CD14-positive monocyte (primary cell): ENCODE measurements around the gene CASK. TPM values are rescaled to one million over a fixed set of nuclear protein-coding genes. Genes with fewer than 3 reads are reported as not detected.

Experiments used
- DNase-seq, 3 donors: peaks; one replicate each; pipeline ENCODE4 v3.0.0-alpha.2; 2011 to 2022
- H2AFZ ChIP-seq: 2 replicates; pipeline ENCODE4 v1.6.0; 2012; ENCODE audit warnings: mild to moderate bottlenecking, low read depth, low read length, inconsistent platforms; ENCODE audit not compliant: insufficient read depth, poor library complexity, severe bottlenecking
- H3K27ac ChIP-seq, 2 donors: 1 replicate in 1 of 2; 2 replicates in 1 of 2; pipeline ENCODE4 v1.5.1; 2012 to 2013; ENCODE audit warnings: low read length in 2 of 2, control low read depth in 1 of 2, inconsistent platforms in 1 of 2, low read depth in 1 of 2, mild to moderate bottlenecking in 1 of 2
- H3K27me3 ChIP-seq, 2 donors: one replicate each; pipeline versions ENCODE4 v1.6.0 to v1.6.1; 2011 to 2013; ENCODE audit warnings: low read length in 2 of 2; ENCODE audit not compliant: control insufficient read depth in 2 of 2, insufficient read depth in 2 of 2
- H3K36me3 ChIP-seq, 2 donors: replicated peaks in 1 of 2; 1 replicate in 1 of 2; 2 replicates in 1 of 2; pipeline versions ENCODE4 v1.5.1 to v1.6.1; 2012 to 2013; ENCODE audit warnings: low read length in 2 of 2, control low read depth in 1 of 2, inconsistent platforms in 1 of 2, mild to moderate bottlenecking in 1 of 2; ENCODE audit not compliant: insufficient read depth in 2 of 2, control insufficient read depth in 1 of 2
- H3K4me1 ChIP-seq, 2 donors: 1 replicate in 1 of 2; 2 replicates in 1 of 2; pipeline versions ENCODE4 v1.5.1 to v1.6.1; 2012 to 2013; ENCODE audit warnings: low read length in 2 of 2, control low read depth in 1 of 2, inconsistent platforms in 1 of 2, mild to moderate bottlenecking in 1 of 2, moderate library complexity in 1 of 2; ENCODE audit not compliant: insufficient read depth in 2 of 2, control insufficient read depth in 1 of 2
- H3K4me2 ChIP-seq: replicated peaks from 2 replicates; pipeline ENCODE3; 2012; ENCODE audit warnings: low read length, moderate library complexity, mild to moderate bottlenecking; ENCODE audit not compliant: poor library complexity, severe bottlenecking; ENCODE audit errors: extremely low read depth
- H3K4me3 ChIP-seq, 3 experiments: fragments of 200-600 bp in 1 of 3; sonication (generic) in 1 of 3; replicated peaks in 1 of 3; 1 replicate in 2 of 3; 2 replicates in 1 of 3; pipeline ENCODE4 v1.5.1; 2011 to 2013; ENCODE audit warnings: low read length in 3 of 3, mild to moderate bottlenecking in 3 of 3, control low read depth in 2 of 3, low read depth in 2 of 3, inconsistent platforms in 1 of 3, moderate library complexity in 1 of 3
- H3K79me2 ChIP-seq: 2 replicates; pipeline ENCODE4 v1.6.0; 2012; ENCODE audit warnings: mild to moderate bottlenecking, control low read depth, inconsistent platforms, low read length, moderate library complexity; ENCODE audit not compliant: insufficient read depth
- H3K9ac ChIP-seq: 2 replicates; pipeline ENCODE4 v1.6.0; 2017; ENCODE audit warnings: low read length, mild to moderate bottlenecking; ENCODE audit not compliant: insufficient read depth, poor library complexity, severe bottlenecking
- H3K9me3 ChIP-seq, 2 donors: replicated peaks in 1 of 2; 1 replicate in 1 of 2; 2 replicates in 1 of 2; pipeline versions ENCODE4 v1.5.1 to v1.6.1; 2012 to 2013; ENCODE audit warnings: low read length in 2 of 2, control low read depth in 1 of 2; ENCODE audit not compliant: control insufficient read depth in 1 of 2, insufficient read depth in 1 of 2
- H4K20me1 ChIP-seq: 2 replicates; pipeline ENCODE4 v1.6.0; 2012; ENCODE audit warnings: mild to moderate bottlenecking, low read length, control low read depth, moderate library complexity; ENCODE audit not compliant: insufficient read depth
- H3K27ac Mint-ChIP-seq, 7 donors: one replicate each; pipeline ENCODE4 v1.8.0; 2020; ENCODE audit warnings: mild to moderate bottlenecking in 7 of 7, mixed read lengths in 7 of 7, moderate library complexity in 6 of 7, inconsistent platforms in 2 of 7
- H3K27me3 Mint-ChIP-seq, 3 donors: one replicate each; pipeline ENCODE4 v1.8.0; 2021 to 2022; ENCODE audit warnings: low read depth in 3 of 3, mild to moderate bottlenecking in 3 of 3, mixed read lengths in 3 of 3, moderate library complexity in 3 of 3, inconsistent platforms in 1 of 3
- H3K36me3 Mint-ChIP-seq, 2 donors: one replicate each; pipeline ENCODE4 v1.8.0; 2020; ENCODE audit warnings: mixed read lengths in 2 of 2, inconsistent platforms in 1 of 2, mild to moderate bottlenecking in 1 of 2
- H3K4me1 Mint-ChIP-seq: one replicate; pipeline ENCODE4 v1.8.0; 2020; ENCODE audit warnings: mild to moderate bottlenecking, mixed read lengths
- H3K4me3 Mint-ChIP-seq, 2 donors: one replicate each; pipeline ENCODE4 v1.8.0; 2020; ENCODE audit warnings: mild to moderate bottlenecking in 2 of 2, mixed read lengths in 2 of 2, moderate library complexity in 1 of 2
- H3K9me3 Mint-ChIP-seq, 7 donors: one replicate each; pipeline ENCODE4 v1.8.0; 2020 to 2022; ENCODE audit warnings: mixed read lengths in 7 of 7, mild to moderate bottlenecking in 6 of 7, moderate library complexity in 6 of 7, inconsistent platforms in 2 of 7
- CTCF ChIP-seq: fragments of 200-600 bp; IDR thresholded peaks from one replicate; pipeline ENCODE4 v1.8.0; 2022; ENCODE audit warnings: antibody characterized with exemption, mild to moderate bottlenecking
- WGBS: methylation state at CpG from one replicate; pipeline ENCODE4 v1.1.5; 2013; ENCODE audit warnings: missing lambda C conversion rate; ENCODE audit not compliant: insufficient coverage; 5-methylcytosine and 5-hydroxymethylcytosine counted together
- intact Hi-C, 2 donors: fragments of 100-400 bp; cut with micrococcal nuclease; formaldehyde crosslinking; loops; one replicate each; pipeline versions ENCODE4 v1.15.0 to v1.15.1; 2023
- polyA plus RNA-seq, 3 donors: library from polyadenylated mRNA; depleted of rRNA in 1 of 3; unstranded in 2 of 3; stranded (reverse) in 1 of 3; fragments of 300-500 nt in 2 of 3; fragments of >200 nt in 1 of 3; fragmentation: Illumina TruSeq in 2 of 3; gene quantifications; 1 replicate in 2 of 3; 2 replicates in 1 of 3; pipeline ENCODE4 v1.2.3, GENCODE V29; 2012 to 2021

CASK gene
- polyA plus RNA-seq, 3 donors, result 0.48 to 7.4 (median 2.5) TPM

DNA sequence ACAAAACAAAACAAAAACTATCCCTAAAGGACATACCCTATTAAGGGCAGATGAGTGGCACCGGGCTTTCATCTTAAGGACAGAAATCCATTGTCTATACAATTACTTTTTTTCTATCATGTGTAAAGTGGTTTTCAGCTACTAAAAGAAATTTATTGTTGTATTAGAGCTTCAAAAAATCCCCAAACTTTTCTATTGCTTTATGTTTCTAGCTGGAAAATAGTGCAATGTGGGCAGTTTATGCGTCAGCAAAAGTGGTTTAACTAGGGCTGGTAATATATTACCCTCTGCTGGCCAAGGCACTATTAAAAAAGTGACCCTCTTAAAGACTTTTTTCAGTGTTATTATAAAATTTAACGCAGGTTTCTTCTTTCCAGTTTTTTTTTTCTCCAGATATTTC, 214.9 kb downstream of the CASK start:
- Histone ChIP-seq H3K4me3 (no peak overlapping the region), H2AFZ (no peak overlapping the region), H4K20me1 (no peaks in the 10 kb centered on the region), H3K27ac (no peak overlapping the region), H3K79me2 (no peaks in the 10 kb centered on the region), H3K36me3 (no peaks in the 10 kb centered on the region), H3K9ac (no peak overlapping the region), H3K4me1 (peaks cover 42 to 55% of the 10 kb centered on the region in 2 donors), H3K27me3 (peaks cover 0 to 4% of the 10 kb centered on the region in 2 donors), H3K4me2 (no peak overlapping the region), H3K9me3 (no peaks in the 10 kb centered on the region)
- H3K27ac Mint-ChIP-seq, result peak overlapping the region in 1 of 7 donors; percentile 26
- peaks cover 0 to 12% (median 0%) of the 10 kb centered on the region in 3 donors for H3K27me3 Mint-ChIP-seq
- H3K36me3 Mint-ChIP-seq, result peaks cover 0 to 3% of the 10 kb centered on the region in 2 donors
- intact Hi-C loops, result no loop called here
- DNase-seq, result no peak
- WGBS, result no CpG with 5 or more reads among the region's 3 CpGs
- H3K4me3 Mint-ChIP-seq, result no peak overlapping the region
- TF ChIP-seq CTCF, result no peak
- peaks cover 45% of the 10 kb centered on the region for H3K4me1 Mint-ChIP-seq
- H3K9me3 Mint-ChIP-seq, result no peaks in the 10 kb centered on the region

GRCh38 chrX:41707218-41707617, 216.1 kb downstream of the CASK start:
- Histone ChIP-seq H3K4me2 (no peak overlapping the region), H3K79me2 (no peaks in the 10 kb centered on the region), H3K36me3 (no peaks in the 10 kb centered on the region), H3K27me3 (peaks cover 0 to 4% of the 10 kb centered on the region in 2 donors), H4K20me1 (no peaks in the 10 kb centered on the region), H2AFZ (no peak overlapping the region), H3K9me3 (no peaks in the 10 kb centered on the region), H3K27ac (peak overlapping the region; percentile 39 to 76), H3K4me3 (no peak overlapping the region), H3K9ac (no peak overlapping the region), H3K4me1 (peaks cover 42 to 57% of the 10 kb centered on the region in 2 donors)
- Mint-ChIP-seq H3K36me3 (no peaks in the 10 kb centered on the region), H3K27ac (peak overlapping the region in 3 of 7 donors; percentile 22 to 83 (median 57)), H3K9me3 (no peaks in the 10 kb centered on the region), H3K4me1 (peaks cover 47% of the 10 kb centered on the region), H3K27me3 (peaks cover 0 to 12% (median 0%) of the 10 kb centered on the region in 3 donors), H3K4me3 (no peak overlapping the region)
- intact Hi-C loops, result no loop called here
- WGBS, result 100% methylated on average over 1 of the region's 1 CpG
- no peak for DNase-seq
- TF ChIP-seq CTCF, result no peak
